ENCODE results near the gene RNF34.

Gene RNF34

GRCh38 chr12:121413917-121414316 lies 14.0 kb downstream of the RNF34 start:
- no peak for TF ChIP-seq GATA3 (IDR thresholded peaks at IDR 0.05; ENCODE audit: low read depth, low read length)
- TF ChIP-seq GATA2 (IDR thresholded peaks at IDR 0.05; ENCODE audit: low read depth, low read length) = no peak

DNA sequence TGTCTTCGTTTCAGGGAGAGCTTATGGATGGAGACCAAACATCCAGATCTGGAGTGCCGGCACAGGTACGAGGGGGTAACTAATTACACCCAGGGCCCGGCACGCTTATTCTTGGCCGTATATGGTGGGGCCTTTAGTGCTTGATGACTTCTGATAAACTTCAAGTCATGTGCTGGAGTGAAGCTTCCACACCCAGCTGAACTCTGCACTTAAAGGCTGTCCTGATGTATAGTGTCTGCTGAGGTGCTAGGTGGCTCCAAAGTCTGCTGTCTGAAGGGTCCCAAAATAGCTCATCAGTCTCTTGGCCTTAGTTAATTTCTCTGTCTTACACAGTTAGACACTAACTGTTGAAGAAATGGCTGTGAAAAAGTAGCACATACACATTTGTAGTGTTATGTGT lies 17.9 kb downstream of the RNF34 start:
- TF ChIP-seq GATA2 (IDR thresholded peaks at IDR 0.05; ENCODE audit: low read depth, low read length) (no peak), GATA3 (IDR thresholded peaks at IDR 0.05; ENCODE audit: low read depth, low read length) (no peak)

- TF ChIP-seq GATA3 (IDR thresholded peaks at IDR 0.05; ENCODE audit: low read depth, low read length) (no peak), GATA2 (IDR thresholded peaks at IDR 0.05; ENCODE audit: low read depth, low read length) (no peak)
These were observed 20.2 kb downstream of the RNF34 start for GRCh38 chr12:121420109-121420508.

- no peak for TF ChIP-seq GATA3 (IDR thresholded peaks at IDR 0.05; ENCODE audit: low read depth, low read length)
These were observed 23.3 kb downstream of the RNF34 start for GRCh38 chr12:121423253-121423652.

GRCh38 chr12:121423682-121424623 lies 24.0 kb downstream of the RNF34 start:
- no peak for TF ChIP-seq GATA2 (IDR thresholded peaks at IDR 0.05; ENCODE audit: low read depth, low read length)
- TF ChIP-seq GATA3 (IDR thresholded peaks at IDR 0.05; ENCODE audit: low read depth, low read length) = no peak

DNA sequence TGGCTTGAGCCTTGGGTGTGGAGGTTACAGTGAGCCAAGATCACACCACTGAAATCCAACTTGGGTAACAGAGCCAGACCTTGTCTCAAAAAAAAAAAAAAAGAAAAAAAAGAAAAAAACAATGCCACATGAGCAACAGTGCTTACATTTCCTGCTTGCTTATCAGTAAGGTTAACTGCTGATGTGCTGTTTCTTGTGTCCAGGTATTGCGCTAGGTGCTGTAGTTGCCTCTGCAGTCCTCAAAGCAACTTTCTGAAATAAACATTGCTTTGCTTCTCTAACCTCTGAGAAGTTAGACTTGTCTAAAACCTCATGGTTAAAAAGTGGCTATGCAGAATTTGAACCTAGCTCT lies 24.7 kb downstream of the RNF34 start:
- TF ChIP-seq GATA3 (IDR thresholded peaks at IDR 0.05; ENCODE audit: low read depth, low read length) (no peak), GATA2 (IDR thresholded peaks at IDR 0.05; ENCODE audit: low read depth, low read length) (no peak)

DNA sequence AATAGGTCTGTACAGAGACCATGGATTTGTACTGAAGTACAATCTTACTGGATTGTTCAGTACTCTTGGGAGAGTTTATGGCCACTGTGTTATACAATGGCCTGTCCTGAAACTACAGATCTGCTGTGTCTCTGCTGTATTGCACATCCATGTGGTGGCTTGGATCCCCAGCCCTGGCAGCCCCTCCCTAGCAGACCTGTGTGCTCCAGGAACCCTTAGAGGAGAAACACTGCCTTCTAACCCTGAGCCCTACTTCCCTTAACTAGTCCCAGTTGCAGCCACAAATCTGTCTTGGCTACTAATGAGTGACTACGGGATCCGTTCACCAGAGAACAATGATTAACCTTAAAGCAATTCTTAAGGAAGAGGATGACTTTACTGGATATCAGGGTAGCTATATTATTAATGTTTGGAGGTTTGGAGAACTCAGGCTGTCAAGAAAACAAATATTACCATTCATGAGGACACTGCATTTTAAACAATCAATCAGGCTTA lies 27.7 kb downstream of the RNF34 start:
- no peak for TF ChIP-seq GATA3 (IDR thresholded peaks at IDR 0.05; ENCODE audit: low read depth, low read length)

DNA sequence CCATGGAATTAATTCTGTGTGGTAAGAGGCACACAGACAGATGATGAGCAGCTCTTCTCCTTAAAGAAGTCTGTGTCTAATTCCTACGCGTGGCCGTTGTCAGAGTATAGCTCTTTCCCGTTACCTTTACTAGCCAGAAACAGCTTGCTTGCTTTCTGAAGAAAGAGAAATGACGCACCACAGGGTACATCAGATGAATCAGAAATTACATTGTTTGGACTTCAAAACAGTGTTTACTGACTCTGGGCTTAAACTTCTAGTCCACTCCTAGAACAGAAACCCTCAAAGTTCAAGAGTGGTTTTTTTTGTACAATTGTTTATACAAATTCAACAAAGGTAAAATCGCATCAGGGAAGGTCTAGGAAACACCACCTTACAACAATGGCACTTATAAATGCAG lies 29.0 kb downstream of the RNF34 start:
- TF ChIP-seq GATA3 (IDR thresholded peaks at IDR 0.05; ENCODE audit: low read depth, low read length) (no peak), GATA2 (IDR thresholded peaks at IDR 0.05; ENCODE audit: low read depth, low read length) (no peak)

- no peak for TF ChIP-seq GATA3 (IDR thresholded peaks at IDR 0.05; ENCODE audit: low read depth, low read length)
- TF ChIP-seq GATA2 (IDR thresholded peaks at IDR 0.05; ENCODE audit: low read depth, low read length) = no peak
These were observed 31.0 kb downstream of the RNF34 start for GRCh38 chr12:121430833-121431415.

GRCh38 chr12:121432740-121433480 lies 33.0 kb downstream of the RNF34 start:
- TF ChIP-seq GATA3 (IDR thresholded peaks at IDR 0.05; ENCODE audit: low read depth, low read length) = no peak
- no peak for TF ChIP-seq GATA2 (IDR thresholded peaks at IDR 0.05; ENCODE audit: low read depth, low read length)

GRCh38 chr12:121436706-121437105 lies 36.8 kb downstream of the RNF34 start:
- no peak for TF ChIP-seq GATA2 (IDR thresholded peaks at IDR 0.05; ENCODE audit: low read depth, low read length)
- no peak for TF ChIP-seq GATA3 (IDR thresholded peaks at IDR 0.05; ENCODE audit: low read depth, low read length)

DNA sequence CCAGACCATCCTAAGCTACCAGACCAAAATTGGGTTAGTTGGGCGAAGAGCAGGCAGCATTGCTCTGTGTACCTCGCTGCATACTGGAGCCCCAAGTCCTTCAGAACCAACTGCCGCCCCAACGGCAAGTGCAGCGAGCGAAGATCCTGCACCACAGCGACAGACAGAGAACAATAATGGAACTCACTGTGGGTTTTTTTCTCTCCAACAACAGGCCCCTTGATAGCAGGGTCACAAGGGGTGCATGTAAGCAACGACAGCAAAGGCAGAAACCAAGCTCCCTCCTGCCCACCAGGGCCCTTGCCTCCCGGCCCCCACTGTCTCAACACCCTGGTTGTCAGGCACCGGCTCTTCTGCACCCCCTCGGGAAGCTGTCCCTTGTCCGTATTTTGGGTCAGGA lies 39.0 kb downstream of the RNF34 start:
- TF ChIP-seq GATA2 (IDR thresholded peaks at IDR 0.05; ENCODE audit: low read depth, low read length) = no peak
- no peak for TF ChIP-seq GATA3 (IDR thresholded peaks at IDR 0.05; ENCODE audit: low read depth, low read length)

DNA sequence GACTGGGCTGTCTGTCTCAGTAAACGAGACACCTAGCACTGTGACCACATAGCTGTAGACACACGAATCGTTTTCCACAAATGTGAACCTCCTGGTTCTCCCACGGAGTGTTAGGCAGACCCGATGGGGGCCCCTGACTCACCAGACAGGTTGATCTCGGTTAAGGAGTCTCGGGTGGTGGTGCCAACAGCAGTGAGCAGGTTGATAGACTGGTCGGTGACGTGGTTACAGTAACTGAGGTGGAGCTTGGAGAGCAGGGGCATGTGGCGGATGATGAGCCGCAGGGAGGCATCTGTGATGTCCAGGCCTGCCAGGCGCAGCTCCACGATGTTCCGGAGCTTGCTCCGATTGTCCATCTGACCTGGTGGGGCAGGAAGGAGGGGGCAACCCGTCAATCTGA lies 39.8 kb downstream of the RNF34 start:
- TF ChIP-seq GATA2 (IDR thresholded peaks at IDR 0.05; ENCODE audit: low read depth, low read length) (no peak), GATA3 (IDR thresholded peaks at IDR 0.05; ENCODE audit: low read depth, low read length) (no peak)

- no peak for TF ChIP-seq GATA2 (IDR thresholded peaks at IDR 0.05; ENCODE audit: low read depth, low read length)
- no peak for TF ChIP-seq GATA3 (IDR thresholded peaks at IDR 0.05; ENCODE audit: low read depth, low read length)
These were observed 40.9 kb downstream of the RNF34 start for GRCh38 chr12:121440768-121441167.
